Measurements from ENCODE around the gene ADCY2.

The ADCY2 gene

DNA sequence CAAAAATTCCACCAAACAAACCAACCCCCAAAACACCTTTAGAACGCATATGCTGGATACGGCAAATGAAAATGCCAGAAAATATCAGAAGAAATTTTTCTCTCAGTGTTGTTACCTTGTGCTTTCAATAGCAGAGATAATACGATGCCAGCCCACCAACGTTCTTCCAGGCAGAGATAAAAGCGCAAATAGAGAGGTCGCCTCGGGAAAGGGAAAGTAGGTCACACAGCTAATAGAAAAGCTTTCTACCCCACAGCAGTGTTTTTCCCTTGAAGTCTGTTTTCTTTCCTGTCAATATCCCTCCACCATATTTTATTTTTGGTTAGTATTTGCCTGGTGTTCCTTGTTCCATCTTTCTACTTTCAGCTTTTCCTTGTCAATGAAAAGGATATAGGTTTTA is 353.7 kb downstream of the ADCY2 start:
- TF ChIP-seq WT1 (tag by site-specific recombination; IDR thresholded peaks at IDR 0.05) (no peak), ZNF175 (tag by site-specific recombination; IDR thresholded peaks at IDR 0.05) (no peak), ZNF571 (tag by site-specific recombination; IDR thresholded peaks at IDR 0.05) (no peak), ZNF140 (tag by site-specific recombination; IDR thresholded peaks at IDR 0.05) (no peak)
- CTCF ChIA-PET = interaction anchor here (0.6 to 0.9 kb wide), 2 partner anchors 17 to 157 kb away, joined by 3 to 5 read pairs; no protein-coding TSS in a partner anchor
- no peaks in the 10 kb centered on the region for H3K9me3 ChIP-seq (ENCODE audit: control insufficient read depth, insufficient read depth, low read depth, low read length)

GRCh38 chr5:7751874-7752273 is 355.9 kb downstream of the ADCY2 start:
- POLR2A ChIA-PET = no interaction called here
- Histone ChIP-seq H3K4me3 (ENCODE audit: low read depth, low read length) (no peak overlapping the region), H3K9me3 (ENCODE audit: control insufficient read depth, insufficient read depth, low read depth, low read length) (no peaks in the 10 kb centered on the region), H3K36me3 (ENCODE audit: control insufficient read depth in 2 of 2, insufficient read depth in 1 of 2, low read length in 2 of 2) (no peaks in the 10 kb centered on the region), H3K27ac (ENCODE audit: extremely low read depth, low read depth, low read length) (no peak overlapping the region), H3K4me1 (ENCODE audit: control insufficient read depth, insufficient read depth, low read length) (no peaks in the 10 kb centered on the region)
- CTCF ChIA-PET = interaction anchor here (0.6 to 1.2 kb wide), 6 partner anchors 8 to 456 kb away, joined by 3 to 5 read pairs (median 4); partner anchors contain the start of gene ADCY2
- no peak for TF ChIP-seq ZNF174 (tag by site-specific recombination; IDR thresholded peaks at IDR 0.05)
- TF ChIP-seq ZNF202 (tag by site-specific recombination; IDR thresholded peaks at IDR 0.05; ENCODE audit: borderline replicate concordance) = no peak
- TF ChIP-seq, protein P1, sequence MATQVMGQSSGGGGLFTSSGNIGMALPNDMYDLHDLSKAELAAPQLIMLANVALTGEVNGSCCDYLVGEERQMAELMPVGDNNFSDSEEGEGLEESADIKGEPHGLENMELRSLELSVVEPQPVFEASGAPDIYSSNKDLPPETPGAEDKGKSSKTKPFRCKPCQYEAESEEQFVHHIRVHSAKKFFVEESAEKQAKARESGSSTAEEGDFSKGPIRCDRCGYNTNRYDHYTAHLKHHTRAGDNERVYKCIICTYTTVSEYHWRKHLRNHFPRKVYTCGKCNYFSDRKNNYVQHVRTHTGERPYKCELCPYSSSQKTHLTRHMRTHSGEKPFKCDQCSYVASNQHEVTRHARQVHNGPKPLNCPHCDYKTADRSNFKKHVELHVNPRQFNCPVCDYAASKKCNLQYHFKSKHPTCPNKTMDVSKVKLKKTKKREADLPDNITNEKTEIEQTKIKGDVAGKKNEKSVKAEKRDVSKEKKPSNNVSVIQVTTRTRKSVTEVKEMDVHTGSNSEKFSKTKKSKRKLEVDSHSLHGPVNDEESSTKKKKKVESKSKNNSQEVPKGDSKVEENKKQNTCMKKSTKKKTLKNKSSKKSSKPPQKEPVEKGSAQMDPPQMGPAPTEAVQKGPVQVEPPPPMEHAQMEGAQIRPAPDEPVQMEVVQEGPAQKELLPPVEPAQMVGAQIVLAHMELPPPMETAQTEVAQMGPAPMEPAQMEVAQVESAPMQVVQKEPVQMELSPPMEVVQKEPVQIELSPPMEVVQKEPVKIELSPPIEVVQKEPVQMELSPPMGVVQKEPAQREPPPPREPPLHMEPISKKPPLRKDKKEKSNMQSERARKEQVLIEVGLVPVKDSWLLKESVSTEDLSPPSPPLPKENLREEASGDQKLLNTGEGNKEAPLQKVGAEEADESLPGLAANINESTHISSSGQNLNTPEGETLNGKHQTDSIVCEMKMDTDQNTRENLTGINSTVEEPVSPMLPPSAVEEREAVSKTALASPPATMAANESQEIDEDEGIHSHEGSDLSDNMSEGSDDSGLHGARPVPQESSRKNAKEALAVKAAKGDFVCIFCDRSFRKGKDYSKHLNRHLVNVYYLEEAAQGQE (tag by site-specific recombination; IDR thresholded peaks at IDR 0.05) = no peak
- no peak for TF ChIP-seq WT1 (tag by site-specific recombination; IDR thresholded peaks at IDR 0.05)
- TF ChIP-seq ZNF791 (tag by site-specific recombination; IDR thresholded peaks at IDR 0.05) = no peak
- no peak for TF ChIP-seq ZBTB6 (tag by site-specific recombination; IDR thresholded peaks at IDR 0.05)
- TF ChIP-seq ZNF596 (tag by site-specific recombination; IDR thresholded peaks at IDR 0.05) = no peak
- no peak for TF ChIP-seq ZNF544 (tag by site-specific recombination; IDR thresholded peaks at IDR 0.05)
- no peak for TF ChIP-seq ZNF768 (tag by site-specific recombination; IDR thresholded peaks at IDR 0.05)
- no peak for TF ChIP-seq ZNF76 (tag by site-specific recombination; IDR thresholded peaks at IDR 0.05; ENCODE audit: borderline replicate concordance, low read depth)
- TF ChIP-seq ZNF837 (tag by site-specific recombination; IDR thresholded peaks at IDR 0.05) = no peak

More for the DNA sequence above, 353.7 kb downstream of the ADCY2 start:
- H3K4me3 ChIP-seq (ENCODE audit: low read depth, low read length) = no peak overlapping the region
- no peaks in the 10 kb centered on the region for H3K4me1 ChIP-seq (ENCODE audit: control insufficient read depth, insufficient read depth, low read length)
- no peaks in the 10 kb centered on the region for H3K36me3 ChIP-seq (ENCODE audit: control insufficient read depth in 2 of 2, insufficient read depth in 1 of 2, low read length in 2 of 2)
- POLR2A ChIA-PET = no interaction called here
- no peak overlapping the region for H3K27ac ChIP-seq (ENCODE audit: extremely low read depth, low read depth, low read length)

- TF ChIP-seq ZSCAN18 (tag by site-specific recombination; IDR thresholded peaks at IDR 0.05) = no peak
- TF ChIP-seq PRDM1 (tag by site-specific recombination; IDR thresholded peaks at IDR 0.05) = no peak
- no peak for TF ChIP-seq ZNF610 (tag by site-specific recombination; IDR thresholded peaks at IDR 0.05; ENCODE audit: borderline replicate concordance)
- no peak for TF ChIP-seq ZNF155 (tag by site-specific recombination; IDR thresholded peaks at IDR 0.05)
- no peak for TF ChIP-seq KLF9 (tag by site-specific recombination; IDR thresholded peaks at IDR 0.05; ENCODE audit: low read depth)
- no peak for TF ChIP-seq HOXD13 (CRISPR knock-in tag; IDR thresholded peaks at IDR 0.05; ENCODE audit: borderline replicate concordance)
- TF ChIP-seq ZNF785 (tag by site-specific recombination; IDR thresholded peaks at IDR 0.05) = no peak
- TF ChIP-seq ZNF169 (tag by site-specific recombination; IDR thresholded peaks at IDR 0.05) = no peak
- TF ChIP-seq ZBTB17 (tag by site-specific recombination; IDR thresholded peaks at IDR 0.05) = no peak
- TF ChIP-seq ZNF19 (tag by site-specific recombination; IDR thresholded peaks at IDR 0.05; ENCODE audit: low read depth) = no peak
- no peak for TF ChIP-seq ZIC2 (tag by site-specific recombination; IDR thresholded peaks at IDR 0.05)
- TF ChIP-seq ZNF23 (tag by site-specific recombination; IDR thresholded peaks at IDR 0.05; ENCODE audit: borderline replicate concordance) = no peak
- TF ChIP-seq ZNF335 (tag by site-specific recombination; conservative IDR thresholded peaks at IDR 0.05) = no peak
- no peaks in the 10 kb centered on the region for H3K4me1 ChIP-seq (ENCODE audit: control insufficient read depth, insufficient read depth, low read length)
- H3K4me3 ChIP-seq (ENCODE audit: low read depth, low read length) = no peak overlapping the region
- ChIA-PET CTCF (interaction anchor here (0.7 to 5.1 kb wide), 4 partner anchors 8 to 986 kb away, joined by 3 to 69 read pairs (median 3); no protein-coding TSS in a partner anchor), POLR2A (interaction anchor here (0.6 kb wide), 1 partner anchor 152 kb away, joined by 5 read pairs; no protein-coding TSS in a partner anchor)
- no peaks in the 10 kb centered on the region for H3K9me3 ChIP-seq (ENCODE audit: control insufficient read depth, insufficient read depth, low read depth, low read length)
- H3K36me3 ChIP-seq (ENCODE audit: control insufficient read depth in 2 of 2, insufficient read depth in 1 of 2, low read length in 2 of 2) = no peaks in the 10 kb centered on the region
- no peak overlapping the region for H3K27ac ChIP-seq (ENCODE audit: extremely low read depth, low read depth, low read length)
Measured at GRCh38 chr5:7753181-7753580, 357.2 kb downstream of the ADCY2 start.

All from HEK293 (cell line).